GM12878 (cell line): ENCODE results near the gene PLG.

Experiments
- CHD2 ChIP-seq: IDR thresholded peaks from 2 replicates; pipeline ENCODE4 v1.6.1; 2011; ENCODE audit warnings: low read depth, low read length, improper control_type of control experiment, borderline replicate concordance
- GABPA ChIP-seq: IDR thresholded peaks from 2 replicates; pipeline ENCODE4 v1.6.1; 2014; ENCODE audit warnings: antibody characterized with exemption, low read depth, mild to moderate bottlenecking, inconsistent platforms
- IRF4 ChIP-seq: IDR thresholded peaks from 2 replicates; pipeline ENCODE4 v1.6.1; 2011; ENCODE audit warnings: low read depth, low read length
- POLR2A ChIP-seq: IDR thresholded peaks from 2 replicates; pipeline ENCODE4 v1.6.1; 2011; ENCODE audit warnings: low read depth, mild to moderate bottlenecking, low read length

DNA sequence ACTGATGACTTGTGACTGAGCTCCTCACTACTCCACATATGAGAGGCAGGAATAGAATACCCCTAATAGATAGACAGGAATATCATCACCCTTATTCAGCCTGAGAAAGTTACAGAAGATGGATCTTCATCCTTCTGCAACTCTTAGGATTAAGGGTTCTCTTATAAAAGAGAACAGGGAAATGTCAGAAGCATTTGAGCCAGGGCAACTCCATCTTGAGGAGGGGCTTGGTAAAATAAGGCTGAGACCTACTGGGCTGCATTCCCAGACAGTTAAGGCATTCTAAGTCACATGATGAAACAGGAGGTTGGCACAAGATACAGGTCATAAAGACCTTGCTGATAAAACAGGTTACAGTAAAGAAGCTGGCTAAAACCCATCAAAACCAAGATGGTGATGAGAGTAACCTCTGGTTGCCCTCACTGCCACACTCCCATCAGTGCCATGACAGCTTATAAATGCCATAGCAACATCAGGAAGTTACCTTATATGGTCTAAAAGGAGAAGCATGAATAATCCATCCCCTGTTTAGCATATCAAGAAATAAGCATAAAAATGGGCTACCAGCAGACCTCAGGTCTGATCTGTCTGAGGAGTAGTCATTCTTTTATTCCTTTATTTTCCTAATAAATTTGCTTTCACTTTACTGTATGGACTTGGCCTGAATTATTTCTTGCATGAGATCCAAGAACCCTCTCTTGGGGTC, 97.9 kb downstream of the PLG start:
- TF ChIP-seq CHD2, result no peak
- no peak for TF ChIP-seq IRF4
- no peak for TF ChIP-seq POLR2A
- TF ChIP-seq GABPA, result no peak
